ENCODE data around the gene RTN4R. TPM values are rescaled to one million over a fixed set of nuclear protein-coding genes. Genes with fewer than 3 reads are reported as not detected.
"Not testable (repeated sequence)": the region's sequence is repeated elsewhere in the genome, so short reads cannot be mapped to it uniquely, and the experiment has no call there.

The RTN4R gene
- total RNA-seq, 2 donors from 2014 or later, result 0.66 to 1.8 TPM

DNA sequence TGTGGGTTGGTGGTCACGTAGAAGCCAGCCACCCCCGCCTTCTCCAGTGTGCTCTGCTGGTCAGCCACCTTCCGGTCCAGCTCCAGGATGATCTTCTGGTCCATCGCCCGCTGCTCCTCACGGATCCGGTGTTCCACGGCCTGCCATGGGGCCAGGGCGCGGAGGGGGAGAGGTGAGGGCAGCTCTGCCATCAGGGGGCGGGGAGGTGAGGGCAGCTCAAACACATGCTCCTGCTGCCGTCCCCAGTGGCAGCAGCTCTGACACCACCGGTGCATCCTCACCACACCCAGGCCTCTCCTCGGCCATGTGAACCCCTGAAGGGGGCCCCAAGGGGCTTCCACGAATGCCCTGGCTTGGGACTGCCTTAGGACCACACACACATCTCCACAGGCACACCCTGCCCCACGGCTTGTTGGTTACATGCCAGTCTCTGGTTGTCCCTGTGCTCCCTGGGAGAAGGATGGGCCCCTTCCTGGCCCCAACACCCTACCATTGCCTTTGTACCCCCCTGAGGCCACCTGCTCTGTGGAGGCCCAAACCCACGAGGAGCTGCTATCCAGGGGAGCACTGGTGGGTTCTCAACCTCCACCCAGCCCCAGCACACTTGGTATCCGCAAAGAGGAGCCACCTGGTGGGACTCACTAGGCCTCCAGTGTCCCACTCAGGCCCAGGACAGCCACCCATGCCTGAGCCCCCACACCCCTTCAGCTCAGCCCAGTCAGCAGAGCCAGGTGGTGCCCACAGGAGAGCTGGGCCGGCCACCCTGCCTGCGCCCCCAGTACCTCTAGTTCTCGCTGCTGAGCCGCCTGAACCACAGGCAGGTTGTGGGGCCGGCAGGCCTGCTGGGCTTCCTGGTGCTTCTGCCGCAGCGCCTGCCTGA, 47.5 kb upstream of the RTN4R start:
- 83 to 86% methylated on average over 10 to 22 of the region's 25 CpGs for WGBS, 2 donors
- Histone ChIP-seq H3K9me3 (no peaks in the 10 kb centered on the region), H3K4me3 (no peak overlapping the region), H3K27ac (no peak overlapping the region), H3K4me1 (peaks cover 24% of the 10 kb centered on the region), H3K36me3 (replicated peaks in 1 of 2; ENCODE audit: insufficient read depth in 1 of 2, low read depth in 2 of 2) (no peaks in the 10 kb centered on the region), H3K27me3 (no peaks in the 10 kb centered on the region)
- intact Hi-C loops (cut with DNase I), result no loop called here
- DNase-seq (peak in 1 of 4 donors; percentile 9), ATAC-seq (no peak)
- no peak for TF ChIP-seq POLR2A (IDR thresholded peaks at IDR 0.05)
- TF ChIP-seq, protein P1, sequence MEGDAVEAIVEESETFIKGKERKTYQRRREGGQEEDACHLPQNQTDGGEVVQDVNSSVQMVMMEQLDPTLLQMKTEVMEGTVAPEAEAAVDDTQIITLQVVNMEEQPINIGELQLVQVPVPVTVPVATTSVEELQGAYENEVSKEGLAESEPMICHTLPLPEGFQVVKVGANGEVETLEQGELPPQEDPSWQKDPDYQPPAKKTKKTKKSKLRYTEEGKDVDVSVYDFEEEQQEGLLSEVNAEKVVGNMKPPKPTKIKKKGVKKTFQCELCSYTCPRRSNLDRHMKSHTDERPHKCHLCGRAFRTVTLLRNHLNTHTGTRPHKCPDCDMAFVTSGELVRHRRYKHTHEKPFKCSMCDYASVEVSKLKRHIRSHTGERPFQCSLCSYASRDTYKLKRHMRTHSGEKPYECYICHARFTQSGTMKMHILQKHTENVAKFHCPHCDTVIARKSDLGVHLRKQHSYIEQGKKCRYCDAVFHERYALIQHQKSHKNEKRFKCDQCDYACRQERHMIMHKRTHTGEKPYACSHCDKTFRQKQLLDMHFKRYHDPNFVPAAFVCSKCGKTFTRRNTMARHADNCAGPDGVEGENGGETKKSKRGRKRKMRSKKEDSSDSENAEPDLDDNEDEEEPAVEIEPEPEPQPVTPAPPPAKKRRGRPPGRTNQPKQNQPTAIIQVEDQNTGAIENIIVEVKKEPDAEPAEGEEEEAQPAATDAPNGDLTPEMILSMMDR (IDR thresholded peaks at IDR 0.05), result no peak

DNA sequence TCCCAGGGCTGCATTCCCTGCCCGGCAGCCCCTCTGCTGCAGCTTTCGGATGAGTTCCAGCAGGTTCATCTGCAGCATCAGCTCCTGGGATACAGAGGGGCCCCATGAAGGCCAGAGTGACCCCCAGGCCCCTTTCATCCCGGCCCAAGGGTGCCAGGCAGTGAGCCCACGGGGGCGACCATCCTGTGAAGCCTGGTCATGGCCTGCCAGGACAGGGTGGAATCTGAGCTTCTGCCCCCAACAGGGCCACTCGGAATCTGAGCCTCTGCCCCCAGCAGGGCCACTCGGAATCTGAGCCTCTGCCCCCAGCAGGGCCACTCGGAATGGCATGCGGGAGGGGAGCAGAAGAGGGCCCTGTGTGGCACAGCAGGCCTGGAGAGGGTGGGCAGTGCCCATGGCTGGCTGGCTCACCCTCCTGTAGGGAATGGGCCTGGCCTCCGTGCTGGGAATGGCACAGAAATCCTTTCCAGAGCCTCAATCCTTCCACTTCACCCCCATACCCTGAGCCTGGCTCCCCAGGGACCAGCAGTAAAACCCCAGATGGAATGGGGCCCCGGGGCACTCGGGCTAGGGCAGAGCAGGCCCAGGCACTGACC, 46.7 kb upstream of the RTN4R start:
- 95 to 100% methylated on average over 1 to 7 of the region's 12 CpGs for WGBS, 2 donors
- H3K27ac ChIP-seq; H3K9me3 ChIP-seq; H3K36me3 ChIP-seq (replicated peaks in 1 of 2; ENCODE audit: insufficient read depth in 1 of 2, low read depth in 2 of 2); ATAC-seq; H3K4me3 ChIP-seq; H3K27me3 ChIP-seq; intact Hi-C loops (cut with DNase I): not testable (repeated sequence)
- peaks cover 22% of the 10 kb centered on the region for H3K4me1 ChIP-seq
- DNase-seq, result peak in 1 of 4 donors; percentile 4

DNA sequence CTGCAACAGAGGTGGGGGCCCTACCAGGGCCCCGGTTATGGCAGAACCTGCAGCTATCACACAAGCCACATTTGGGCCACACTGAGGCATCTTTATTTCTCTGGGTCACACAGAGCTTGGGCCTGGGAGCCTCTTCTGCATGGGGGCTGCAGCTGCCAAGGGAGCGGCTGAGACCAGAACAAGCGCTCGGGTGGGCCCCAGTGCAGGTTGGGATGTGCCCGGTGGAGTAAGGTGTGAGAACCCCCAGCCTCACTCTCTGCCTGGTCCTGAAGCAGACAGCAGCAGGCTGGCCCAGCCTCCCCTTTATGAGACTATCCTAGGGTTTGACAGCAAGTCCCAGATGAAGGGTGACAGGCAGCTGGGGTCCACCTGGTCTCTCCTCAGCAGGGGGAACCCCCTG, 46.1 kb upstream of the RTN4R start:
- H3K36me3 ChIP-seq (replicated peaks in 1 of 2; ENCODE audit: insufficient read depth in 1 of 2, low read depth in 2 of 2); H3K27me3 ChIP-seq; H3K27ac ChIP-seq; H3K9me3 ChIP-seq; ATAC-seq; intact Hi-C loops (cut with DNase I); H3K4me3 ChIP-seq: not testable (repeated sequence)
- DNase-seq, result peak in 1 of 4 donors; percentile 3
- WGBS, 2 donors, result no CpG with 5 or more reads among the region's 5 CpGs
- peaks cover 21% of the 10 kb centered on the region for H3K4me1 ChIP-seq

DNA sequence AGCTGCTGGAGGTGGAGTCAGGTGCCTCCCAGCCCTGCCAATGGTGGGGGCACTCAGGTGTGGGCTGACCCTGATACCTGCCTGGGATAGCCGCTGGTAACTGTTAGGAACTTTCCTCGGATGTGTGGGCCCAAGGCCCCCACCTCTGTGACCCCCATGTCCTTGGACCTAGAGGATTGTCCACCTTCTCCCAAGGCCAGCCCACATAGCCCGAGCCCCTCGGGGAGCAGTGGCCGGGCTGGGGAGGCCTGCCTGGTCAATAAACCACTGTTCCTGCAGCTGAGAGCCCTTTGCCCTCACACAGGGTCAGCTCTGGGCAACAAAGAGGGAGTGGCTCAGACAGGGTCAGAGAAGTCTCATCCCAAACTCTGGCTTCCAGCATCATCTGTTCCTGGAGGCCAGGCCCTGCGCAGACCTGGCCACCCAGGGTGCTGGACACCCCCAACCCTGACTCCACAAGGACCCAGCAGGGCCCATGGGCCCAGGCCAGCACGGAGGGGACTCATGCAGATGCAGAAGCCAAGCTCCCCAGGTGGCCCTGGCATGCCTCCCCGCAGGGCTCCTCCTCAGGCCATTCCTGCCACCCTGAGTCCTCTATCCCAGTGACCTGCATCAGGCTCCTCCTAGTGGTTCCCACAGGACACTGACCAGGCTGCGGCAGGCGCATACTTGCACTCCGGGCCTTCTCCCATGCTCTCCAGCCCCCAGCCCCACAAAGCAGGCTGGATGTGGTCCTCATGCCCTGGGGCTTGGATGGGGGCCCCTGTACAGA, 45.4 kb upstream of the RTN4R start:
- H3K27ac ChIP-seq; H3K27me3 ChIP-seq; H3K36me3 ChIP-seq (replicated peaks in 1 of 2; ENCODE audit: insufficient read depth in 1 of 2, low read depth in 2 of 2); H3K4me3 ChIP-seq; intact Hi-C loops (cut with DNase I); H3K9me3 ChIP-seq; ATAC-seq: not testable (repeated sequence)
- H3K4me1 ChIP-seq, result peaks cover 13% of the 10 kb centered on the region
- WGBS, 2 donors, result 72% methylated on average over 6 of the region's 11 CpGs; no CpG with 5 or more reads in 1 of the 2 donors
- DNase-seq, result peak in 1 of 4 donors; percentile 9

DNA sequence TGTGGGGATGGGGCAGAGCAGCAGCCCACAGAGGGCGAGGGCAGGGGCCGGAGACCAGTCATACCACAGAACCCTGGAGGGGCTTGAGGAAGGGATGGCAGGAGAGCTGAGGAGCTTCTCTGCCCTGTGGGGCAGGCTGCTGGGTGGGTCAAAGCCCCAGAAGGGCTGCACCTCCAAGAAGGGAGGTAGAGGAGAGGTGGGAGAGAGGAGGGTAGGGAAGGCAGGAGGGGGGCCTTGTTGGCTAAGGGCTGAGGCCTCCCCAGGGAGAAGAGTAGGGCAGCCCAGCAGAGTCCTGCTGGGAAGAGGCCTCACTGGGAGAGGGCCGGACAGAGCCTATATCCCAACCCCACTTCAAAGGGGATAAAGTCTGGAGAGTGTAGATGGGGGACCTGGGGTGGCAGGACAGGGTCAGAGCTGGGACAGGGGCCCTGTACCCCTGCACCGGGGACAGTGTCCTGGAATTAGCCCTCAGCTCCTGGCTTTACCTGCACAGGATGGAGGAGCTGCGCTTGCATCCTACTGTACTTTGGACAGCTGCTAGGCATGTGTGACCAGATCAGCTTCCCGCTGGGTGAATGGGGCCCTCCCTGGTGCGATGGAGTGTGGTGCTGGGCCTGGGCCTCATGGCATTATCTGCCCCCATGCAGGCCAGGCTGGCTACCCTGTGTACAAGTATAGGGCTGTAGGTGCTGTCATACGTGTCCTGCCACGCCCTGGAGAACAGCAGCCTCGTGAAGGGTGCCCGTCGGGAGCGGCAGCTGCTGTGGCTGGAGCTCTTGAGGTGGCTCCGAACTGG, 44.5 kb upstream of the RTN4R start:
- TF ChIP-seq, protein P1 (IDR thresholded peaks at IDR 0.05), result no peak
- TF ChIP-seq POLR2A (IDR thresholded peaks at IDR 0.05), result no peak
- peaks cover 4% of the 10 kb centered on the region for H3K4me1 ChIP-seq
- WGBS, 2 donors, result 84 to 96% methylated on average over 5 to 14 of the region's 14 CpGs
- no peaks in the 10 kb centered on the region for H3K9me3 ChIP-seq
- DNase-seq, result peak in 1 of 4 donors; percentile 9
- no peak overlapping the region for H3K4me3 ChIP-seq
- no peak overlapping the region for H3K27ac ChIP-seq
- ATAC-seq, result no peak
- intact Hi-C loops (cut with DNase I), result no loop called here
- H3K27me3 ChIP-seq, result no peaks in the 10 kb centered on the region
- H3K36me3 ChIP-seq (replicated peaks in 1 of 2; ENCODE audit: insufficient read depth in 1 of 2, low read depth in 2 of 2), result no peaks in the 10 kb centered on the region

DNA sequence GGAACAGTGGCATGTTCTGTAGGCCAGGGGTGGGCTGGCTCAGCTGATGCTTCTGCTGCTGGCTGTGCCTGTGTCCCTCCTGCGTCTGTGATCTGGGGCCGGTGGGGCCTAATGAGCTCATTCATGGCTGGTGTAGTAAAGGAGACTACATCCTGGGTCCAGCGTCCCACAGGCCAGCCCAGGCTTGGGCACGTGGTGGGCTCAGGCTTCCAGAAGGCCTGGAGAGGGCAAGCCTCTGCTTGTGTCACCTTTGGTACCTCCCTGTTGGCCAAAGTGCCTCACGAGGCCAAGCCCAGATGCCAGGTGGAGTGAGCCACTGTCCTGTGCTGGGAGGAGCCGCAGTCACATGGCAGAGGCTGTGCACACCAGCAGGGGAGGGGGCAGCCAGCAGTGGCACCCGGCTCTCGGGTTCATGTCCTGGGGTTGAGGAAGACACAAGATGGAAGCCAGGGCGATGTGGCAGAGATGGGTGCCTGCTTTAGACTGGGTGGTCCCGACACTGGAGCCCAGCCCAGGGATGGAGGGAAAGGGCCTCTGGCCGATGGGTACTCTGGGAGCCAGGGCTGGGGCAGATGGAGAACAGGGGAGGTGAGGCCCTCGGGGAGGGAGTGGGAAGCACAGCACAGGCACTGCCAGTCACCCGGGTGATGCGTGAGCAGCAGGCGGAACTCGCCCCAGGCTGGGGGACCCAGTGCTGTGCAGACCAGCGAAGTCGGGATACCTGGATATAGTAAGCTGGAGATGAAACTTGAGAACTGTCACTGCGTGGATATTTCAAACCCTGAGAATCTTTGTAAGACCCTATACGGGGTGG, 43.3 kb upstream of the RTN4R start:
- intact Hi-C loops (cut with DNase I); DNase-seq: not testable (repeated sequence)

DNA sequence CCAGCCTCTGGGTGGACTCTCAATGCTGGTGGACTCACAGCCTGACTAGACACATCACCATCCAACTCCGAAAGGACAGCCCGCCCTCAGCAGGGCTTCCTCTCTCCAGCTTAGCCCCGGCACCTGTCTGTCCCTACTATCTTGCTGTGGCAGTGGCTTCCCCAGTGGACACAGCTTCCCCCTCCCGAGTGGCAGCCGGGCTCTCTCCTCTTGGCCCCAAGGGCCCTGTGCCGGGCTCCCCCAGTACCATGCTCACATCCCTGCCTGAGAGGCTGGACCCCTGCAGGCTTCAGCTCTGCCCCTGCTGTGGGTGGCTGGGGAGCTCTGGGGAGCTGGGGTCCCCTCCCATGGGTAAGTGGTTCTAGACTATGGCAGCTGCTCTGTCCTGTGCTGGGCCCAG, 42.7 kb upstream of the RTN4R start:
- H3K36me3 ChIP-seq (replicated peaks in 1 of 2; ENCODE audit: insufficient read depth in 1 of 2, low read depth in 2 of 2); H3K9me3 ChIP-seq; ATAC-seq; H3K4me1 ChIP-seq; H3K27ac ChIP-seq; DNase-seq; intact Hi-C loops (cut with DNase I); H3K27me3 ChIP-seq; H3K4me3 ChIP-seq: not testable (repeated sequence)
- WGBS, 2 donors, result 79 to 92% methylated on average over 5 to 6 of the region's 6 CpGs

More for the DNA sequence above, 43.3 kb upstream of the RTN4R start:
- not testable (repeated sequence) for H3K36me3 ChIP-seq (replicated peaks in 1 of 2; ENCODE audit: insufficient read depth in 1 of 2, low read depth in 2 of 2); ATAC-seq; H3K4me3 ChIP-seq; H3K9me3 ChIP-seq; H3K27ac ChIP-seq; H3K4me1 ChIP-seq; H3K27me3 ChIP-seq
- 82 to 84% methylated on average over 12 to 14 of the region's 20 CpGs for WGBS, 2 donors

DNA sequence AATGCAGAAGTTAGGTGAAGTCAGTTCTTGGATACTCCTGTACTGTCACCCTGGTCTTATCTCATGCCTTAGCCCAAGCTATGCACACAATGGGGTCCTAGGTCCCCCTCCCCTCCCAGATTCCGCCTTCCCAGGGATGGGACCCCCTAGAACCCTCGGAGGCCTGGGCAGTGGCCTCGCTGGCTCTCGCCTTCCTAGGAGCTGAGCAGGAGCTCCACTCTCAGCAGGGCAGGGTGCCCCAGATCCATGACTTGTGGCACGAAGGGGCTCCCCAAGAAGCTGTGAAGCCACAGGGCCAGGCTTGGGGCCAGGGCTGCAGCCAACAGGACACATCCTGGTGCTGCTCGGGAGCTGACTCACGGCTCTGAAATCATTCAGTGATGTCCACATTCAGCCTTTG, 42.1 kb upstream of the RTN4R start:
- DNase-seq, result peak in 1 of 4 donors; percentile 1
- H3K4me1 ChIP-seq; ATAC-seq; H3K27ac ChIP-seq; H3K36me3 ChIP-seq (replicated peaks in 1 of 2; ENCODE audit: insufficient read depth in 1 of 2, low read depth in 2 of 2); H3K9me3 ChIP-seq; H3K4me3 ChIP-seq; H3K27me3 ChIP-seq; intact Hi-C loops (cut with DNase I): not testable (repeated sequence)
- WGBS, 2 donors, result 100% methylated on average over 1 of the region's 7 CpGs; no CpG with 5 or more reads in 1 of the 2 donors
